ENCODE measurements around the gene IL21R.
"Not testable (repeated sequence)": the region's sequence is repeated elsewhere in the genome, so short reads cannot be mapped to it uniquely, and the experiment has no call there.

Gene IL21R

GRCh38 chr16:27400751-27401620 lies 988 bp upstream of the IL21R start:
- ATAC-seq (replicated peaks) = no peak
- peak overlapping the region; percentile 100 for H3K27ac Mint-ChIP-seq
- peaks cover 3 to 5% of the 10 kb centered on the region in 2 donors for H3K9me3 Mint-ChIP-seq
- H3K4me3 Mint-ChIP-seq = peak overlapping the region; percentile 97 to 99
- H3K4me1 Mint-ChIP-seq = peaks cover 39 to 71% of the 10 kb centered on the region in 2 donors
- peaks cover 34 to 44% of the 10 kb centered on the region in 2 donors for H3K36me3 Mint-ChIP-seq
- no peaks in the 10 kb centered on the region for H3K27me3 Mint-ChIP-seq
- DNase-seq = no peak

- Mint-ChIP-seq H3K9me3 (peaks cover 2 to 4% of the 10 kb centered on the region in 2 donors), H3K4me1 (peaks cover 52 to 87% of the 10 kb centered on the region in 2 donors)
Observed at GRCh38 chr16:27402569-27402963, 592 bp downstream of the IL21R start.

GRCh38 chr16:27402964-27403600 lies 1.1 kb downstream of the IL21R start:
- Mint-ChIP-seq H3K4me3 (peak overlapping the region; percentile 97 to 99), H3K27ac (peak overlapping the region; percentile 100), H3K27me3 (no peaks in the 10 kb centered on the region), H3K9me3 (peaks cover 2 to 4% of the 10 kb centered on the region in 2 donors), H3K4me1 (peaks cover 57 to 92% of the 10 kb centered on the region in 2 donors), H3K36me3 (peaks cover 49 to 64% of the 10 kb centered on the region in 2 donors)
- DNase-seq = peak; percentile 87
- peak; percentile 15 for ATAC-seq (replicated peaks)

More at GRCh38 chr16:27402569-27402963, 592 bp downstream of the IL21R start:
- H3K27ac Mint-ChIP-seq = peak overlapping the region; percentile 100
- ATAC-seq (replicated peaks) (no peak), DNase-seq (no peak)
- H3K36me3 Mint-ChIP-seq = peaks cover 47 to 59% of the 10 kb centered on the region in 2 donors
- no peaks in the 10 kb centered on the region for H3K27me3 Mint-ChIP-seq
- H3K4me3 Mint-ChIP-seq = peak overlapping the region; percentile 97 to 99

GRCh38 chr16:27403601-27403992 lies 1.6 kb downstream of the IL21R start:
- ATAC-seq (replicated peaks) (no peak), DNase-seq (no peak)
- H3K9me3 Mint-ChIP-seq = peaks cover 2 to 4% of the 10 kb centered on the region in 2 donors
- H3K27me3 Mint-ChIP-seq = no peaks in the 10 kb centered on the region
- H3K36me3 Mint-ChIP-seq = peaks cover 52 to 69% of the 10 kb centered on the region in 2 donors
- H3K4me3 Mint-ChIP-seq = peak overlapping the region; percentile 97 to 99
- peak overlapping the region; percentile 100 for H3K27ac Mint-ChIP-seq
- peaks cover 61 to 94% of the 10 kb centered on the region in 2 donors for H3K4me1 Mint-ChIP-seq

GRCh38 chr16:27404163-27404823 lies 2.3 kb downstream of the IL21R start:
- peaks cover 52 to 72% of the 10 kb centered on the region in 2 donors for H3K36me3 Mint-ChIP-seq
- no peaks in the 10 kb centered on the region for H3K27me3 Mint-ChIP-seq
- DNase-seq = no peak
- H3K27ac Mint-ChIP-seq = peak overlapping the region; percentile 100
- no peak for ATAC-seq (replicated peaks)
- peaks cover 2 to 4% of the 10 kb centered on the region in 2 donors for H3K9me3 Mint-ChIP-seq
- H3K4me3 Mint-ChIP-seq = peak overlapping the region; percentile 97 to 99
- peaks cover 59 to 90% of the 10 kb centered on the region in 2 donors for H3K4me1 Mint-ChIP-seq

- peaks cover 52 to 81% of the 10 kb centered on the region in 2 donors for H3K4me1 Mint-ChIP-seq
- H3K4me3 Mint-ChIP-seq = peak overlapping the region; percentile 97 to 99
- H3K36me3 Mint-ChIP-seq = peaks cover 56 to 79% of the 10 kb centered on the region in 2 donors
- peak overlapping the region; percentile 96 for H3K27ac Mint-ChIP-seq
- H3K27me3 Mint-ChIP-seq = no peaks in the 10 kb centered on the region
- ATAC-seq (replicated peaks) (peak; percentile 30 to 35), DNase-seq (peak; percentile 84)
- no peaks in the 10 kb centered on the region for H3K9me3 Mint-ChIP-seq
Observed at GRCh38 chr16:27405546-27406451, 3.8 kb downstream of the IL21R start.

- no peak for ATAC-seq (replicated peaks)
- peaks cover 48 to 80% of the 10 kb centered on the region in 2 donors for H3K4me1 Mint-ChIP-seq
- peaks cover 0 to 1% of the 10 kb centered on the region in 2 donors for H3K9me3 Mint-ChIP-seq
- no peak for DNase-seq
- H3K36me3 Mint-ChIP-seq = peaks cover 61 to 87% of the 10 kb centered on the region in 2 donors
- H3K4me3 Mint-ChIP-seq = peak overlapping the region; percentile 97 to 99
- H3K27me3 Mint-ChIP-seq = no peaks in the 10 kb centered on the region
- H3K27ac Mint-ChIP-seq = peak overlapping the region; percentile 96
Observed at GRCh38 chr16:27406511-27407128, 4.6 kb downstream of the IL21R start.

- Mint-ChIP-seq H3K9me3 (peaks cover 4% of the 10 kb centered on the region in 2 donors), H3K4me3 (peak overlapping the region; percentile 97 to 99), H3K27me3 (no peaks in the 10 kb centered on the region), H3K27ac (peak overlapping the region; percentile 96), H3K36me3 (peaks cover 66 to 91% of the 10 kb centered on the region in 2 donors), H3K4me1 (peaks cover 51 to 80% of the 10 kb centered on the region in 2 donors)
- ATAC-seq (replicated peaks) (no peak), DNase-seq (no peak)
Observed at GRCh38 chr16:27407133-27407532, 5.2 kb downstream of the IL21R start.

- peaks cover 56 to 84% of the 10 kb centered on the region in 2 donors for H3K4me1 Mint-ChIP-seq
- peak overlapping the region; percentile 97 to 99 for H3K4me3 Mint-ChIP-seq
- H3K36me3 Mint-ChIP-seq = peaks cover 64 to 91% of the 10 kb centered on the region in 2 donors
- no peaks in the 10 kb centered on the region for H3K27me3 Mint-ChIP-seq
- DNase-seq (peak; percentile 66), ATAC-seq (replicated peaks) (peak; percentile 68 to 70)
- H3K9me3 Mint-ChIP-seq = peaks cover 6 to 8% of the 10 kb centered on the region in 2 donors
- H3K27ac Mint-ChIP-seq = peak overlapping the region; percentile 96
Observed at GRCh38 chr16:27408012-27408601, 6.1 kb downstream of the IL21R start.

- peaks cover 64 to 91% of the 10 kb centered on the region in 2 donors for H3K36me3 Mint-ChIP-seq
- H3K9me3 Mint-ChIP-seq = peaks cover 8% of the 10 kb centered on the region in 2 donors
- no peaks in the 10 kb centered on the region for H3K27me3 Mint-ChIP-seq
- H3K27ac Mint-ChIP-seq = peak overlapping the region; percentile 96
- peaks cover 60 to 84% of the 10 kb centered on the region in 2 donors for H3K4me1 Mint-ChIP-seq
- DNase-seq (peak; percentile 58), ATAC-seq (replicated peaks) (peak; percentile 28 to 32)
- peak overlapping the region; percentile 97 to 99 for H3K4me3 Mint-ChIP-seq
Observed at GRCh38 chr16:27408602-27409031, 6.6 kb downstream of the IL21R start.

- H3K4me3 Mint-ChIP-seq = peak overlapping the region in 1 of 2 donors; percentile 60
Observed at GRCh38 chr16:27409958-27410357, 8.0 kb downstream of the IL21R start.

GRCh38 chr16:27410761-27411160 lies 8.8 kb downstream of the IL21R start:
- no peak for ATAC-seq (replicated peaks)
- Mint-ChIP-seq H3K4me1 (peaks cover 61 to 84% of the 10 kb centered on the region in 2 donors), H3K27me3 (no peaks in the 10 kb centered on the region), H3K36me3 (peaks cover 60 to 87% of the 10 kb centered on the region in 2 donors), H3K4me3 (peak overlapping the region; percentile 26 to 50), H3K9me3 (peaks cover 8% of the 10 kb centered on the region in 2 donors), H3K27ac (no peak overlapping the region)
- no peak for DNase-seq

More at GRCh38 chr16:27409958-27410357, 8.0 kb downstream of the IL21R start:
- ATAC-seq (replicated peaks); H3K9me3 Mint-ChIP-seq; H3K27me3 Mint-ChIP-seq; DNase-seq; H3K27ac Mint-ChIP-seq: not testable (repeated sequence)
- peaks cover 59 to 88% of the 10 kb centered on the region in 2 donors for H3K36me3 Mint-ChIP-seq
- peaks cover 58 to 82% of the 10 kb centered on the region in 2 donors for H3K4me1 Mint-ChIP-seq

All from stimulated activated naive B cell treated with anti-CD40 and anti-IgM and Interleukin-4, amounts not matched to agents 10 μg/mL and 1 μg/mL and 100 μg/mL, for 72 hours (primary cell).